ENCODE results near the gene VASH2.
A peak's percentile ranks its signal among the peaks of the same experiment; 100 is the strongest.
"Not testable (repeated sequence)": the region's sequence is repeated elsewhere in the genome, so short reads cannot be mapped to it uniquely, and the experiment has no call there.

The VASH2 gene

DNA sequence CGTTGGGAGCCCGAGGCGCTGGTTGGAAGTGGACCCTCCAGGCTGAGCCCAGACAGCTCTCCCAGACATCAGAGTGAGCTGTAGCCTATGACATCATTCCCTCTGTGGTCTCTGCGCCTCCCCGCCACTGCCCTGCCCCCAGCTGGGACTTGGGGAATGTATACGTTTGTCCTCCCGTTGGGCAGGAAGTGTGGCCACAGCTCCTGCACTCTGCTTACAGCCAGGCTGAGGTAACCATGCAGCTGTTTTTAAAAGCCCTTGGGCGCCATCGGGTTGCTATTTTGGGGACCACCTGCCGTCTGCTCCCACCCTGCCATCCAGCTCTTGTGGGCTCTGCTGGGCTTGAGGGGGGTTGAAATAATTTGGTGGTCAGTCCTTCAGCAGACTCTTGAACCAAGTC, 7.8 kb downstream of the VASH2 start:
- no peak for DNase-seq

DNA sequence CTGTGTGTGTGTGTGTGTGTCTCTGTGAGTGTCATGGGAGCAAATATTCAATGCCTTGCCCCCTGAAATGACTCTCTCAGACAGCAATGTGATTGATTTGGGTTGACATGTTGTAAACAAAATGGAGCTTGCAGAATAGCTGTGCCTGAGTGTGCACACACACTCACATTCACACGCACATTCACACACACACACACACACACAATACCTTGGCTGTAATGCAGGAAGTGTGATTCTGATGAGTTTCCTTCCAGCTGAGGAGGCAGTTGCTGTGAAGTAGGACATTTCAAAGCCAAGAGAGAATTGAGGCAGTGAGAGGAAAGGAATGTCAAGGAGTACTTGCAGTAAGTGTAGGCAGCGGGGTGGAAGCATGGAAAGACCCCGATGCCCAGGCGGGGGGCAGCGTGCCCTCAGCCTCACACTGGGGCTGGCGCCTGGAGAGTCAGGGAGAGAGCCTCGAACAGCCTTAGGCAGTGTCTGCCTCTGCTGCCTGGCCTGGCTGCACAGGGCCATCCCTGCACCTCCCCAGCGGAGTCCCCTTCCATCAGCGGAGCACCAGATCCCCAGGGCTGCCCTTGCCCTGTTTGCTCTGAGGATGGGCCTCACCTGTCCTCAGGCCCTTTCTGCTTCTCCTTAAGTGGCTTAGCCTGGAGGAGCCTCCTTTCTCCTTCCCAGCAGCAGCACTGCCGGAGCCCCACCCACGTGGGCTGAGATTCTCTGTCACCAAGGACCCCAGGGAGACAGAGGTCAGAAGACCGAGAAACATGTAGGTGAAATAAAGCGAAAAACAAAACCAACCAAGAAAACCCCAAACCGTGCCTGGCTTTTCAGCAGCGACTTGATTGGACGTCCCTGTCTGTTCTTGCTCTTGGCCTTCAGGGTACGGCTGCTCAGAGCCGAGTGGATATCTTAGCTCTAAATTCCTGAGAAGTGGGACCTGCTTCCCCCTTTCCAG, 9.2 kb downstream of the VASH2 start:
- DNase-seq: no peak

DNA sequence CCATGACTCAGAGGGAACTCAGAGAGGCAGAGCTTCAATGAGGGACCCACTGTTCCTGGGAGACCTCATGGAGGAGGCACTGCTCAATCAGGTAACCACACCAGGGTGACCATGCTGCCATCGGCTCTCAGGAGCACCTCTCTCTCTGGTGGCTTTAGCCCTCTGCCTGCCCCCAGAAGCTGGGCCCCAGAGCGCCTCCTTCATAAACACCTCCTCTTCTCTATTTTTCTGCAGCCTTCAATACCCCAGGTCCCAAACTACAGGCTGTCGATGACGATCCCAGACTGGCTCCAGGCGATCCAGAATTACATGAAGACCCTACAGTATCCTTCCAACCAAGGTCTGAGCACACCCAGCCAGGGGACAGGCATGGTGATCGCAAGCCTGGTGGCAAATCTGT, 10.6 kb downstream of the VASH2 start:
- DNase-seq: no peak

DNA sequence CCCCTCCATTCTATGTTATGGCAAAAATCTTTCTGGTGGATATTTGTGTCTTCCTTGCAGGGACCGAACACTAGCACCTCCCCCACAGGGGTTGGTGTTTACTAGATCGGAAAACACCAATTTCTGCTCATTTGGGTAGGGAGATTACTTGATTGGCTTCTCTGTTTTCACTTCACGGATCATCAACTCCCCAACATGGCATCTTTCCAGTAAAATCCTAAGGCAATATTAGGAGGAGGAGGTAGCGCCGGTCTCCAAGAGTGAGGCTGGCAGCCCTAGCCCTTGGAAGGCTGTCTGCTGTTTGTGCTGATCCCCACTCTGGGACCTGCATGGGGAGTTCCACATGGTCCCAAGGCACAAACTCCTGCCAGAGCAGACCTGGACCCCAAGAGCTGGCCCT, 12.2 kb downstream of the VASH2 start:
- DNase-seq: peak; percentile 6

DNA sequence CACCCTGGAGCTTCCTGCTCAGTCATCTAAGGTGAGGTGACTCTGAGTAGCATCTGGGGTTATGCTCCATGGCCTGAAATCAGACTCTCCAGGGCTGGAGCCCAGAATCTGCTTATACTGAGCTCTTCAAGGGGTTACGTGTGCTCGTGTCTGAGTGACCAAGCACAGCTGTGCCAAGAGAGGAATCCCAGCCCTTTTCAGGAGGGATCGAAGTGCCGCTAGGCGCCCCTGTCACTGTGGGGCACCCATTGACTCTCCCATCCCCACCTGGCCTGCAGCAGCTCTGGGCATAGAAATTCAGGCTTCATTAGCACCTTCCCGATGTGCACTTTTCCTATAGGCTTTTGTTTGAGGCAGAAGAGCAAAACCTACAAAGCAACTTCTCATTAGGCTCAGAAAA, 13.8 kb downstream of the VASH2 start:
- no peak for DNase-seq

DNA sequence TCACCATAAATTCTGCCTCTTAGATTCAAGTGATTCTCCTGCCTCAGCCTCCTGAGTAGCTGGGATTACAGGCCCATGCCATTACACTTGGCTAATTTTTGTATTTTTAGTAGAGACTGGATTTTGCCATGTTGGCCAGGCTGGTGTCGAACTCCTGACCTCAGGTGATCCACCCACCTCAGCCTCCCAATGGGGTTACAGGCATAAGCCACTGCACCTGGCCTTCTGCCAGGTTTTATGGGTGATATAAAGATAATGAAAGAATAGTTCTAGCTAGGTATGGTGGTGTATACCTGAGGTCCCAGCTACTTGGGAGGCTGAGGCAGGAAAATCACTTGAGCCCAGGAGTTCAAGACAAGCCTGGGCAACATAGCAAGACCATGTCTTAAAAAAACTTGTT, 14.7 kb downstream of the VASH2 start:
- not testable (repeated sequence) for DNase-seq

DNA sequence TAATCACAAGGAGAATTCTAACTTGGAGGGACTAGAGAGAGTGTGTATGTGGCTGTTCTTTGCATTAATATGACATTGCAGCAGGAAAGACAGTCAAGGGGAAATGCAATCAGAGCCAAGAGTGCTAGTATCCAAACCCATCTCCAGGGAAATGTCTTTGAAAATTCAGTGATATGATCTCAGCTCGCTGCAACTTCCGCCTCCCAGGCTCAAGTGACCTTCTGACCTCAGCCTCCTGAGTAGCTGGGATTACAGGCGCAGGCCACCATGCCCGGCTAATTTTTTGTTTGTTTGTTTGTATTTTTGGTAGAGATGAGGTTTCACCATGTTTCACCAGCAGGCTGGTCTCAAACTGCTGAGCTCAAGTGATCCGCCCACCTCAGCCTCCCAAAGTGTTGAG, 16.3 kb downstream of the VASH2 start:
- no peak for DNase-seq

DNA sequence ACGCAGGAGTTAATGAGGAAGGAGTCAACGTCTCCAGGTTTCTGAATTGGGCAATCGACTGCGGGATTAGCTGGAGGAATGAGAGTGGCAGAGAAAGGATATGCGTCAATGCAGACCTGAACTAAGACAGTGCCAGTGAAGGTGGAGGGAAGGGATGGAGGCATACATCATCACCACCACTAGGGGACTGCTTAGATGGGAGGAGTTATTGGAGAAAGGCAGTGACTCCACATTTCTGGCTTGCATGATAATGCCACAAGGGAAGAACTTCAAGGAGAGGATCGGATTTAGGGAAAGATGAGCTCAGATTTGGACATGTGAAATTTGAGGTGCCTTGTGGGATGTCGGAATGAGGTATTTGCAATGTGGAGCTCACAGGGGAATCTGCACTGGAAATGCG, 17.5 kb downstream of the VASH2 start:
- DNase-seq: no peak

DNA sequence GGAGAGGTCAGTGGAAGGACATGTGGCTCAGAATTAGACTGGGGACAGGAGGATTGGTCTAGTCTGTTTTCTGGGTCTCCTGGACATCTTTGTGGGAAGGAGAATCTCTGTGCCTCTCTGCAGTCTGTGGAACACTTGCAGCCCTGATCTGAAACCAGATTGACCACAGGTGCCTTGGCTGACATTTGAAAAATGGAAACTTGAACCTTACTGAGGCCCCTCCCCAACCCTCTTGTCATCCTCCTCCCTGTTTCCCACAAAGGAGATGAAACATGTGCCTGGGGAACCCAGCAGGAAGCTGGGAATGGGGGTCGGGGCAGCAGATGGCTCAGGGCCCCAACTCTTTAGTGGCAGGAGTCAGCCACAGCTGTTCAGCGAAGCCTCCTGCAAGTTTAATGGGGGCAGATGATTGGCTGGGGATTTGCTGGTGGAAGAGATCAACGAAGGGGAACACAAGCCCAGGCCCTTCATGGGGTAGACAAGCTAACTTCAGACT, 18.1 kb downstream of the VASH2 start:
- DNase-seq: no peak

DNA sequence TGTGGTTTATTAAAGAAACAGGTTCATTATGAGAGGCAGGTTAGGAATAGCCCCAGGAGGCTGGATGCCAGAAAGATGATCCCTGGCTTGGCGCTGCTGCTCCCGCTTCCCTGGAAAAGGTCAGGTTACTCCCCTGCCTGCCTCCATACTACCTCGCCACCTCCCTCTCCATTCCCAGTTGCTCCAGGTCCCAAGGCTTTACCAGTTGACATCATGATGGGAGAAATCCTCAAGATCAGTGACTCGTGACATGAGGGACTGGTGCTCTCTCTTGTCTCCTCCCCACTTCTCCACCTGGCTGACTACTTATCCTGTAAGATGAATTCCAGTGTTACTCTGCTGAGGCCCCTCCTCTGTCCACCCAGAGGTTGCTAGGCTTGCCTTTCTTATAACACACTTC, 19.7 kb downstream of the VASH2 start:
- DNase-seq: no peak

DNA sequence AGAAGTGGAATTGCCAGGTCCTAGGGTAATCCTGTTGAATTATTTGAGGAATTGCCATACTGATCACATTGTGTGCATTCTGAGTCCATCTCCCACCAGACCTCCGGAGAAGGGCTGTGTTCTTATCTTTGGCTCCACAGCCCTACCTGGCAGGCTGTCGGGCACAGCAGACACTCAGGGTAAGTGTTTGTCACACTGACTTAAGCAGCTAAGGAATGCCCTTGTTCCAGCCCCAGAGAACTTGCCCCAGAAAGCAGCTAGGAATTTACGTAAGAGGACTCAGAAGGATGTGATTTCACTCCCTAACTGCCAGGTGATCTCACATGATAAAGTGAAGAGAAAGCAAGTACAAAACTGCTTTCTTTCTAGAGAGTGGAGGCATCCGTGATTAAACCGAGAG, 21.0 kb downstream of the VASH2 start:
- DNase-seq: no peak

DNA sequence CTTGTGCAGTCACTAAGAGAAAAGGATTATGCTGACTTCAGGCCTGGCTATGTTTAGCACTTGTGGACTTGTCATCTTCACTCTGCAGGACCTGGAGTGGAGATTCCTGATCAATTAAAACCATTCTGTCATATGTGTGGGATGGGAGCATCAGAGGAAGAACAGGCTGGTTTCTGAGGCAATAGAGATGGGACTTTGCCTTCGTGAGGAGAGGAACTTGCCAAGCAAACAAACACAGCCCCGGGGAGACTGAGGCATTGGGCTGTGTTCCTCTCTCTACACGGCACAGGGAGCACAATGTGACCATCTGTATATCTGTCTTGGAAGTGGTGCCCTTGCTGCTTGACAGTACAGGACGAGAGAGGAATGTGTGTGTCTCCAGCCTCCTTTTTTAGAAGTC, 23.1 kb downstream of the VASH2 start:
- DNase-seq: no peak

DNA sequence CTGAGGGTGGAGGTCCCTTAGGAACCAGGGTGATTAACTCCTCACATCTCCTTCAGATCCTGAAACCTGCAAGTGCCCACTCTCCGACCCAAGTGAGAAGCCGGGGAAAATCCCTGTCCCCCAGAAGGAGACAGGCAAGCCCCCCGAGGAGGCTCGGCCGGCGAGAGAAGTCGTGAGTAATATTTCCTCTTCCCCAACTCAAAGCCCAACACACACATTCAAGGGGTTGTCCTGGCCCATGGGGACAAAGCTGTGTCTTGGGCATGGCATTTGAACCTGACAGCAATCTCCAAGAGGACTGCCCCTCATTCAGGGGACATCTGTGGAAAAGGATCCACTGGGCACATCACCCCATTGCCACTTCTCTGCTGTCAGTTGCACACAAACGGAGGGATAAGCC, 23.6 kb downstream of the VASH2 start:
- no peak for DNase-seq

DNA sequence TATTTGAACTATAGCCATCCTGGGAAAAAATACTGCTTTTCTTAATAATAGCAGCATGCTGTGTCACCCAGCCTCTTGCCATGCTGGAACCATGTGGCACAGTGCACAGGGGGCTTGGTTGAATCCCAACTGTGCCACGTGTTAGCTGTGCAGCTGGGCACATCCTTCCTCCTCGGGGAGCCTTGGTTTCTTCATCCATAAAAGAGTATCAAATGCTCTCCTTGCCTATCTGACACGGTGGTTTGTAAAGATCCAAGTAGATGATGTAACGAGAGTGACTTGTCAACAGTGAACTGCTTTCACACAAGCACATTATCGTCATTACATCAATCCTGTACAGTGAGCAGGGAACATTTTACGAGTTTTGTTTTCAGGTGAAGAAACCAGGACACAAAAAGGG, 24.4 kb downstream of the VASH2 start:
- DNase-seq: no peak

DNA sequence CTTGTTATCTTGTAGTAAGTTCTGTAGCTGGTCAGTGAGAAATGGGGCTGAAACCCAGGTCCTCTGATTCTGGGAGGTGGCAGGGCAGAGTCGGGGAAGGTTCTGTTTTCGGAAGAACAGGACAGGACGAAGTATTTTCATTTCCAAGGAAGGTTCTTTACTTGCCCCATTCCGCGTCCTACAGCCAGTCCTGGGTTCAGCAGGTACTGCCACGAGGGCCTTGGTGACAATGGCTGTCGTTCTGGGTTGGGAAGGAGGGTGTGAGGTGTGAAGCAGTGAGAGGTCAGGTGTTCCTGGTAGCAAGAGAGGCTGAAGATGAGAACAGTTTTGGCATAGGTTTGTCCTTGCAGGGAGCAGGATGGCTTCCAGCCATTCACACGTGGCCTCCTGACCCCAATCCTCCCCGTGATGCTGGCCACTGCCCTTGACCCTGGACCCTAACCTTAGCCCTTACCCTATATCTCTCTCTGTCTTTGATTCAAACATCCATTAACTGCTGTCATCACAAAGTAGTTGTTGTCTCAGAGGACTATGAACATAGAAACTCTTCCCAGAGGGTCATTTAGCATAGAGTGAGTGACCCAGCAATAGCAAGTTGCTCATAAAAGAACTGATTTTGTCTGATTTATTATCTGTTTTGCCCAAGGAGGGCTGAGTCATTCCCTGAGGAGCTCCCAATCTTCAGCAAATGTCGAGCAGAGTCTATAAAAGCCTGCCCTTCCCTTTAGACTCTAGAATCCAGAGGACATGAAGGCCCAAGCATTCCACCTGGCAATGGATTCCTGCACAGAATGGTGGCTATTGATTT, 25.0 kb downstream of the VASH2 start:
- no peak for DNase-seq

DNA sequence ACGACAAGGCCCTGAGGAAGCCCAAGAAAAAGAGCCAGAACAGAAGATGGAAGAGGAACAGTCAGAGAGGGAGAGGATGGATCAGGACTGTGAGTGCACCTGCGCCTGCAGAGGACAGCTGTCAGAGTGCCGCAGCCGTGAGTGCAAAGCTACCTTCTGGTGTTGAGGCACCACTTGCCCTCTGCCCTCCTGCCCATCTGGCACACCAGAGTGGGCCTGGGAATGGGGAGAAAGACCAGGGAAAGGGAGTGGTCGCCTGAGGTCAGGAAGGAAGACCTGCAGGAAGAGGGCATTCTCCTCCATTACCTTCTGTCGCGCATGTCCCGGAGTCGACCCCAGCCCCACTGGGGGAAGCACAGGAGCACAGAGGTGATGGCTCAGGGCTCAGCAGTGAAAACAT, 26.2 kb downstream of the VASH2 start:
- no peak for DNase-seq

DNA sequence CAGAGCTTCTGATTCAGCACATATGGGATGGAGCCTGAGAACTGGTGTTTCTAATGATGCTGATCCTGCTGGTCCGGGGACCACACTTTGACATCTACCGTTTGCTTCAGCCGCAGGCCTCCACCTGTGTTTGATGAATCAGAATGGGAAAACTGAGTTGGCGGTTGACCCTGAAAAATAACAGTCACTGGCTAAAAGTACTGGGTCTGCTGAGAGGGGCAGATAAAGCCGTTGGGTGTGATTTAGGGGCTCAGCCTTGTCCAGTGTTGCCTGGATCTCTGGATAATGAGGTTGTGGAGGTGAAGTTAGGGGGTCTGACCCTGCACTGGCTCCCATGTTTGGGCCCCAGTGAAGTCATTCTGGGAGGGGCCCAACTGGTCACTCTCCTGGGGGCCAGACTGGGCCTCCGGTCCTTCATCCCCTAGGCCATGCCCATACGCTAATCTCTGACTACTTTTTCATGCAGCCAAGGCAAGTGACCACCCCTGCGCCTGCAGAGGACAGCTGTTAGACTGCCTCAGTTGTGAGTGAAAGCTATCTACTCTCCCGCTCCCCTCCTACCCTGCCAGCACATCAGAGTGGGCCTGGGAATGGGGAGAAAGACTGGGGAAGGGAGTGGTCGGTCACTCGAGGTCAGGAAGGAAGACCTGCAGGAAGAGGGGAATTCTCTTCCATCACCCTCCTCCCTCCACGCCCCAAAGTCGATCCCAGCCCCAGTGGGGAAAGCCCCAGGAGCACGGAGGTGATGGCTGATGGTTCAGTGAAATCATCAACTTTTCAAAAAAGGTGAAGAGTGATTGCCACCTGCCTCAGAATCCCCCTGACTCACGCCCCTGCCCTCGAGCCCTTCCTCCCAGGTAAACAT, 27.7 kb downstream of the VASH2 start:
- DNase-seq: no peak

DNA sequence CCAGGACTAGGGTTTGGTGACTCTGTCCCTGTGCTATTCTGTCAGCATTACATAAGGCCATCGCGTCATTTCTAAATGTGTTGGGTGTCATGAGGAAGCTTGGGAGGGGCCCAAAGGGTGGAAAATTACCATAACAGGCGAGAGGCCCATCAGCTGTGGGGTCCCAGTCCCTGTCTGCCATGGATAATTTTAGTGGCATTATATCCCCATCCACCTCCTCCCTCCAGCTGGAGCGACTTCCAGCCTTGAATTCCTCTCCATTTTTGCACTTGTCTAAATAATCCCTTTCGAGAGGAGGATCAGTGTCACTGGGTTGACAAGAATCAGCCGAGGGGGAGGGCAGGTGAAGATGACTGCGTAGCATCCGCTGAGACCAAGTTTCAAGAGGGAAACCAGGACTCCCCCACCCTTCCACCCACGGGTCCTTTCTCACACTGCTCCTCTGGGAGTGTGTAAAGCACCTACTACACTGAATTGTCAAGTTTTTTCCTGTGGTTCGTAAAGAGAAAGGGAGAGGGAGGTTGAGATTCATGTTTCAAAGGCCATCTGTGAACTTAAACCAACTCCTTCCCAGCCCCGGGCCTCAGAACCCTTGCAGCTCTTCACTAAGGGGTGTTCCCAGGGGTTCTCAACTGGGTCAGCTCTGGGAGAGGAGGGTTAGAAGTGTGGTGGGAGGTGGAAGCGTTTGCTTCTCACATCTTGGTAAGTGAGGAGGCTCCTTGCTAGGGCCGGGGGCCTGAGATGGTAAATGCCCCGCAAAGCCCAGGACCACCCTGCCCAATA, 29.2 kb downstream of the VASH2 start:
- no peak for DNase-seq

DNA sequence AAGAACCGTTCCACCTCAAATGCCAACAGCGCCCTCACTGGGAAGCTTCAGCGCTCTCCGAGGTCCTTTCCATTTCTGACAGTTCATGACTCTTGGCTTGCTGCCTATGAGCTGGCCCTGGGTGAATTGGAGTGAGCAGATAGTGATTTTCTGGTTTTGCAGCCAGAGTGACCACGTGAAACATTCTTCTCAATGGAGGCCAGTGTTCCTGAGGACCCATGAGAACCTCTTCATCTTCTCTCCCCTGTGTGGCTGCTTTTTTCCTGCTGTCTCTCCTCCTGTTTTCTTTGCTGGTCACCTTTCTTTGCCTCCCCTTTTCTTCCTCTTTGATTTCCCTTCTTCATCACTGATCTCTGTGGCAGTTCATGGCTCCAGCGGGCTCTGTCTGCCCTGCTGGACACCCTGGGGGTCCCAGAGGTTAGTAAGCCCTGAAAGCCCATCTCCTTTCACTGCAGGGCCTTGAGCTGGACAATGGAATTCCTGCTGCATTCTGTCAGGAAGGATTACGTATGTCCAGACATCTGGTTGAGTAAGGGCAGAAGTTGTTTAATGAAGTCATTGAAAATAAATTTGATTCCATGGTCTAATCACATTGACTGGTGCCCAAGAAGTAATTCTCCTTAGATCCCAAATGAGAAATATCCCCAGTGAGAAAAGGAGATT, 29.9 kb downstream of the VASH2 start:
- no peak for DNase-seq

DNA sequence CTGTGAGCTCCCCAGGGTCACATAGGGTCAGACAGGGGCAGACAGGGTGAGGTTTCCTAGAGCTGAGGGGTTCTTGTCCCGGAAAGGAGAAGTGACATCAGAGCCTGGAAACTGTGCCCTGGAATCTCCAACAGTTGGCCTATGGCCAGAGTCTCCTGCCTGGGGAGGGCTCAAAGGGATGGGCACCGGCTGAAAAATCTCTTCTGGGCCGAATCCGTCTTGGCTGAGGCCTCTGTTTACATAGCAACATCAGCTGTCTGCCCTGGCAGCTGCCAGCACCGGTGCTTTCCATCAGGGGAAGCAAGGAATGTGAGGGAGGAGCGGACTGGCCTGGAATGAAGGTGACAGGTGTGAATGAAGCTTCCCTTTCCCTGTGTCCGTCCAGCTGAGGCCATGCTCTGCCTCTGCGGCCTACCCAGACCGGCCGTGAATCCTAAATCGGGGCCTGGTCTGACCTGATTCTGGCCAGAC, 30.7 kb downstream of the VASH2 start:
- DNase-seq: peak; percentile 46

DNA sequence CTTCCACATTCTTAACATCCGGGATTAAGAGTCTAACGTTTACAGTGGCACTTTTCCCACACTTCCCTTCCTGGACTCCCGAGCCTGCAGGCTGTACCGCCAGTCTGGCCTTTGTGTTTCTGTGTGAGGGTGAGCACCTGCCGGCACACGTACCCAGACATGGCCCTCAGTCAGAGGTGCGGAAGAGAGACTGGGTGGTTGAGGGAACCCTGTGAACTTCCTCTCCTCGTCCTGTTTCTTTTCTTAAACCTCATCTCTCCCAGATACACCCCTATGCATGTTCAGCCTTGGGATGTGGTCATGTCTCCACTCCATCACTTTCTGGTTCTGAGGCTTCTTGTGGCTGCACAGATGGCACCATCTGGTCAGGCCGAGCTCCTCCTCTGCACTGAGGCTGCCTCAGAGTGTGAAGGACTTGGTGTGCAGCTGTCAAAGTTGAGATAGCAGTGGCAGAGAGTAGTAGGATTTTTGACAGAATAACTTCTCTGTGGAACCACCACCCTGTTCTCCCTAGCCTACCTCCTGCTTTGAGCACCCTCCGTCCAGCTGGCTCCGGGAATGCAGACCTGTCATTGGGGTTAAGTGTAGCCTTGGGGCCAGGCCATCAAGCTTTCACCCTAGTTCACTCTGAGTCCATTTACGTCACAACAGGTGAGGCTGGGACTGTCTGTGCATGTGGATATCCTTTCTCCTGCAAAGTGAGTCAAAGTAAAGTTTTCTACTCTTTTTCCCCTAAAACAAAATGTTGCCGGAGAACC, 31.4 kb downstream of the VASH2 start:
- no peak for DNase-seq

All from DMS79 treated with DMSO at 0.1 percent for 48 hours (cell line).